ENCODE results near the gene LTBR. TPM values are rescaled to one million over a fixed set of nuclear protein-coding genes. Genes with fewer than 3 reads are reported as not detected.

LTBR gene
- total RNA-seq, 1 experiment from 2014 or later = 194 TPM

DNA sequence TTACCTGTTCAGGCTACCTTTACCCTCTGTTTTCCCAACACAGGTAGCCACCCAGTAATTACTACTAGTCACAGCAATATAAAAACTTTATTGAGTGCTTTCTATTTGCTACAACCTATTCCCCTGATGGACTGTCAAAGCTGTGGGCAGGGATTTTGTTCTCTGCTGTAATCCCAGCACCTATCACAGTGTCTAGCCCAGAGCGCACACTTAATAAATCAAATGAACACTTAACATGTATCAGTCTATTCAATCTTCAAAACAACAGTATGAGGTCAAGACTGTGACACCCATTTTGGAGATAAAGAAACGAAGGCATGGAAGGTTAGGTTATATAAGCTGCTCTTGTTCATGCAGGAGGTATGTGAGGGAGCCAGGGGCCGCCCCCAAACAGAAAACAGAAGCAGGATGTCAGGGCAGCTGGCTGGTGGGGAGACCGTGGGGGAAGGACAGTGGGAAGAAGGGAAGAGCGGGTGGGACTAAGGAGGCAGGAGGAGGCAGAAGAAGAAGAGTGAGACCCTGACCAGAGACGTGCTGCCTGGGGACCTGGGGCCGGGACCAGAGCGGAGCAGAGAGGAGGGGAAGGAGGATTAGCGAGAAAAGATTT, 43.8 kb upstream of the LTBR start:
- peaks cover 56% of the 10 kb centered on the region for H3K4me1 ChIP-seq
- Mint-ChIP-seq H3K4me1 (ENCODE audit: low read depth, unreplicated experiment) (peaks cover 29% of the 10 kb centered on the region), H3K9me3 (ENCODE audit: unreplicated experiment) (no peaks in the 10 kb centered on the region), H3K27ac (ENCODE audit: unreplicated experiment) (no peak overlapping the region), H3K4me3 (ENCODE audit: unreplicated experiment) (no peak overlapping the region), H3K27me3 (ENCODE audit: insufficient read depth, unreplicated experiment) (no peaks in the 10 kb centered on the region), H3K36me3 (ENCODE audit: insufficient read depth, unreplicated experiment) (peaks cover 27% of the 10 kb centered on the region)
- CTCF ChIA-PET = interaction anchor here (0.7 to 1.3 kb wide), 5 partner anchors 17 to 125 kb away, joined by 3 to 5 read pairs (median 3); no protein-coding TSS in a partner anchor
- 0 out of 2 replicates have a peak, but pooled peaks cover 2% of the 10 kb centered on the region for H3K36me3 ChIP-seq (ENCODE audit: control insufficient read depth, insufficient read depth, low read length)
- no peaks in the 10 kb centered on the region for H3K27me3 ChIP-seq (replicated peaks; ENCODE audit: control insufficient read depth, insufficient read depth, low read length)
- no TSS peak for BruUV-seq (replicated peaks)
- peak overlapping the region; percentile 76 for H3K4me3 ChIP-seq (ENCODE audit: low read depth, low read length)
- POLR2A ChIA-PET = interaction anchor here (1.3 kb wide), 1 partner anchor 23 kb away, joined by 3 read pairs; no protein-coding TSS in a partner anchor
- DNase-seq = no peak
- H3K9me3 ChIP-seq = no peaks in the 10 kb centered on the region
- TF ChIP-seq, protein P1, sequence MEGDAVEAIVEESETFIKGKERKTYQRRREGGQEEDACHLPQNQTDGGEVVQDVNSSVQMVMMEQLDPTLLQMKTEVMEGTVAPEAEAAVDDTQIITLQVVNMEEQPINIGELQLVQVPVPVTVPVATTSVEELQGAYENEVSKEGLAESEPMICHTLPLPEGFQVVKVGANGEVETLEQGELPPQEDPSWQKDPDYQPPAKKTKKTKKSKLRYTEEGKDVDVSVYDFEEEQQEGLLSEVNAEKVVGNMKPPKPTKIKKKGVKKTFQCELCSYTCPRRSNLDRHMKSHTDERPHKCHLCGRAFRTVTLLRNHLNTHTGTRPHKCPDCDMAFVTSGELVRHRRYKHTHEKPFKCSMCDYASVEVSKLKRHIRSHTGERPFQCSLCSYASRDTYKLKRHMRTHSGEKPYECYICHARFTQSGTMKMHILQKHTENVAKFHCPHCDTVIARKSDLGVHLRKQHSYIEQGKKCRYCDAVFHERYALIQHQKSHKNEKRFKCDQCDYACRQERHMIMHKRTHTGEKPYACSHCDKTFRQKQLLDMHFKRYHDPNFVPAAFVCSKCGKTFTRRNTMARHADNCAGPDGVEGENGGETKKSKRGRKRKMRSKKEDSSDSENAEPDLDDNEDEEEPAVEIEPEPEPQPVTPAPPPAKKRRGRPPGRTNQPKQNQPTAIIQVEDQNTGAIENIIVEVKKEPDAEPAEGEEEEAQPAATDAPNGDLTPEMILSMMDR (IDR thresholded peaks at IDR 0.05; ENCODE audit: insufficient read depth in 1 of 2, low read depth in 1 of 2, low read length in 1 of 2, severe bottlenecking in 1 of 2, unreplicated experiment in 1 of 2) = no peak
- intact Hi-C loops (cut with micrococcal nuclease; ENCODE audit: unreplicated experiment) = no loop called here

DNA sequence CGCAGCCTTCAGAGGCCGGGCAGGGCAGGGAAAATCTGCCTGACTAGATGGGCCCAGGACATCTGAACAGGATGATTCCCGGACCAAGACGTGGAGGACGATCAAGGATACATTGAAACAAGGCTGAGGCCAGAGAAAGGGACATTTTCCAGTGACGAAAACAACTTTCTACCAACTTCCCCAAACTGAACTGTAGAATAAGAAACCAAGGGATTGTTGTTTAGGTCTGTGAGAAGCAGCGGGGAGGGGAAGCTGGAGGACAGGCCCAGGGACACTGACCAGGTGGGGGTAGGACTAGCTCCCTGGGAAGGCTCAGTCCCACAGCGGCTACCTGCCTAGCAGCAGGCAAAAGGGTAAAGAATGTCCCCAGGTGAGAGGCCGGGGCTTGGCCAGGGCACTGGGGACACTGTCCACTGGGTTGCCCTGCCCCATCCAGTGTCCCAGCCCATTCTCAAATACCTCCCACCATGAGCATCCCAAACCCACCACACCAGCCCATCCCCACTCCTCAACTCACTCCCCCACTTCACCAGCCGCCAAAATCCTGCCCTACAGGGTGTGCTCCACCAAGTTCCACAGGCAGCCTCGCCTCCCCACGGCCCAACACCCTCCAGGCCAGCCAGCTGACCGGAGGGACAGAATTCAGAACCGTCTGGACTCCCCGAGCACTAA, 43.1 kb upstream of the LTBR start:
- H3K27ac Mint-ChIP-seq (ENCODE audit: unreplicated experiment) = no peak overlapping the region
- BruUV-seq (replicated peaks) = no TSS peak
- Histone ChIP-seq H3K9me3 (no peaks in the 10 kb centered on the region), H3K4me1 (peaks cover 54% of the 10 kb centered on the region), H3K27me3 (replicated peaks; ENCODE audit: control insufficient read depth, insufficient read depth, low read length) (no peaks in the 10 kb centered on the region), H3K36me3 (ENCODE audit: control insufficient read depth, insufficient read depth, low read length) (0 out of 2 replicates have a peak, but pooled peaks cover 2% of the 10 kb centered on the region), H3K4me3 (ENCODE audit: low read depth, low read length) (peak overlapping the region; percentile 76)
- H3K27me3 Mint-ChIP-seq (ENCODE audit: insufficient read depth, unreplicated experiment) = no peaks in the 10 kb centered on the region
- TF ChIP-seq, protein P1 (IDR thresholded peaks at IDR 0.05; ENCODE audit: insufficient read depth in 1 of 2, low read depth in 1 of 2, low read length in 1 of 2, severe bottlenecking in 1 of 2, unreplicated experiment in 1 of 2) = no peak
- peaks cover 36% of the 10 kb centered on the region for H3K4me1 Mint-ChIP-seq (ENCODE audit: low read depth, unreplicated experiment)
- intact Hi-C loops (cut with micrococcal nuclease; ENCODE audit: unreplicated experiment) = no loop called here
- H3K9me3 Mint-ChIP-seq (ENCODE audit: unreplicated experiment) = no peaks in the 10 kb centered on the region
- DNase-seq = no peak
- peaks cover 20% of the 10 kb centered on the region for H3K36me3 Mint-ChIP-seq (ENCODE audit: insufficient read depth, unreplicated experiment)
- H3K4me3 Mint-ChIP-seq (ENCODE audit: unreplicated experiment) = no peak overlapping the region
- ChIA-PET CTCF (interaction anchor here (0.6 to 1.5 kb wide), 6 partner anchors 15 to 125 kb away, joined by 3 to 13 read pairs (median 4); no protein-coding TSS in a partner anchor), POLR2A (interaction anchor here (1.3 to 1.6 kb wide), 2 partner anchors 28 to 30 kb away, joined by 4 to 7 read pairs; no protein-coding TSS in a partner anchor)

DNA sequence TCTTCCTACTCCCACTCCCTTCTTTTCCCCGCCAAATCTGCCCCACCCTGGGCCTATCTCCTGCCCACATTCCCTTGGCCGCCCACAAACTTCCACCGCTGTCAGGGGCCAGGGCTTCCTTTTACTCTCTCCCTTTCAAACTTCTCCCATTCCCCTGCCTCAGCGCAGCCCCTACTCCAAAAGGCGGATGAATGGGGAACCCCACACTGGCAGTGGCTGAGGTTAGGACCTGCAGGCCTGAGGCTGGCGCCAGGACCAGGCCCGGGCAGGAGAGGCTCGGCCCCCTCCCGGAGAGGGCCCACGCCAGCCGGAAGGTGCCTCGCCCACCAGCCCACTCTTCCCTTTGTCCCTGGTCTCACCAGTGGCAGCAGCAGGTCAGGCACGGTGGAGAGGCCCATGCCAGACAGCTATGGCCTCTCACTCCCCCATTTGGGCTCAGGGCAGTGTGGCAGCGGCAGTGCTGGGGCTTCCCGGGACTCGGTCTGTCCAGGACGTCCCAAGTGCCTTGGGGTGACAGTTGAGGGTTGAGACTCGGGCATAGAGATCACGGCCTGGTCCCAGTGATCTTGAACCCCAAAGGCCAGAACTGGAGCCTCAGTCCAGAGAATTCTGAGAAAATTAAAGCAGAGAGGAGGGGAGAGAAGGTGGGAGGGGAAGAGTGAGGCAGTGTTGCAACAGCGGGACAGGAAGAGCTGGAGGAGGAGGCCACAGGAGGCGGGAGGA, 42.4 kb upstream of the LTBR start, which contains the start of gene TNFRSF1A:
TNFRSF1A (minus strand) TSS at position 660 of the 723 bp plus-strand sequence; CDS start at position 398, 262 bp downstream.
- H3K4me1 ChIP-seq = peaks cover 56% of the 10 kb centered on the region
- intact Hi-C loops (cut with micrococcal nuclease; ENCODE audit: unreplicated experiment) = loop anchor here (1.0 kb wide), 1 partner anchor 22 kb away; no protein-coding TSS in a partner anchor
- no peaks in the 10 kb centered on the region for H3K9me3 ChIP-seq
- CTCF ChIA-PET = interaction anchor here (0.5 to 1.5 kb wide), 12 partner anchors 14 to 525 kb away, joined by 3 to 13 read pairs (median 5); partner anchors contain the start of gene PLEKHG6
- Mint-ChIP-seq H3K9me3 (ENCODE audit: unreplicated experiment) (peaks cover 2% of the 10 kb centered on the region), H3K4me3 (ENCODE audit: unreplicated experiment) (no peak within 1 kb of the TSS), H3K27me3 (ENCODE audit: insufficient read depth, unreplicated experiment) (no peaks in the 10 kb centered on the region), H3K27ac (ENCODE audit: unreplicated experiment) (no peak within 1 kb of the TSS), H3K4me1 (ENCODE audit: low read depth, unreplicated experiment) (peaks cover 36% of the 10 kb centered on the region), H3K36me3 (ENCODE audit: insufficient read depth, unreplicated experiment) (peaks cover 13% of the 10 kb centered on the region)
- peak; percentile 82 for DNase-seq
- 0 out of 2 replicates have a peak, but pooled peaks cover 2% of the 10 kb centered on the region for H3K36me3 ChIP-seq (ENCODE audit: control insufficient read depth, insufficient read depth, low read length)
- TSS peak; percentile 56 for BruUV-seq (replicated peaks)
- H3K4me3 ChIP-seq (ENCODE audit: low read depth, low read length) = peak within 1 kb of the TSS; percentile 76
- TF ChIP-seq, protein P1 (IDR thresholded peaks at IDR 0.05; ENCODE audit: insufficient read depth in 1 of 2, low read depth in 1 of 2, low read length in 1 of 2, severe bottlenecking in 1 of 2, unreplicated experiment in 1 of 2) = no peak
- POLR2A ChIA-PET = interaction anchor here (0.6 to 1.6 kb wide), 7 partner anchors 12 to 193 kb away, joined by 3 to 8 read pairs (median 4); partner anchors contain the start of gene GAPDH
- no peaks in the 10 kb centered on the region for H3K27me3 ChIP-seq (replicated peaks; ENCODE audit: control insufficient read depth, insufficient read depth, low read length)

Measured in Caco-2 (cell line).